ENCODE results near the gene GNAQ.

Gene GNAQ

GRCh38 chr9:77916820-77917219, 114.8 kb downstream of the GNAQ start:
- TF ChIP-seq CTCF (IDR thresholded peaks at IDR 0.05; ENCODE audit: low read depth, low read length) = no peak
- H3K4me3 ChIP-seq (ENCODE audit: low read depth, low read length) = no peak overlapping the region

GRCh38 chr9:77916410-77916819, 115.2 kb downstream of the GNAQ start:
- no peak overlapping the region for H3K4me3 ChIP-seq (ENCODE audit: low read depth, low read length)
- TF ChIP-seq CTCF (IDR thresholded peaks at IDR 0.05; ENCODE audit: low read depth, low read length) = no peak

GRCh38 chr9:77915744-77916143, 115.9 kb downstream of the GNAQ start:
- TF ChIP-seq CTCF (IDR thresholded peaks at IDR 0.05; ENCODE audit: low read depth, low read length) = no peak
- H3K4me3 ChIP-seq (ENCODE audit: low read depth, low read length) = no peak overlapping the region

- TF ChIP-seq CTCF (IDR thresholded peaks at IDR 0.05; ENCODE audit: low read depth, low read length) = no peak
- H3K4me3 ChIP-seq (ENCODE audit: low read depth, low read length) = no peak overlapping the region
Observed at GRCh38 chr9:77912895-77913693, 118.5 kb downstream of the GNAQ start.

GRCh38 chr9:77911928-77912327, 119.7 kb downstream of the GNAQ start:
- no peak overlapping the region for H3K4me3 ChIP-seq (ENCODE audit: low read depth, low read length)
- no peak for TF ChIP-seq CTCF (IDR thresholded peaks at IDR 0.05; ENCODE audit: low read depth, low read length)

- no peak for TF ChIP-seq CTCF (IDR thresholded peaks at IDR 0.05; ENCODE audit: low read depth, low read length)
- H3K4me3 ChIP-seq (ENCODE audit: low read depth, low read length) = no peak overlapping the region
Observed at GRCh38 chr9:77910194-77910621, 121.4 kb downstream of the GNAQ start.

GRCh38 chr9:77909306-77909705, 122.3 kb downstream of the GNAQ start:
- TF ChIP-seq CTCF (IDR thresholded peaks at IDR 0.05; ENCODE audit: low read depth, low read length) = no peak
- H3K4me3 ChIP-seq (ENCODE audit: low read depth, low read length) = no peak overlapping the region
